HepG2 (cell line): ENCODE measurements around the gene CDHR3.

Experiments used
- CTCF ChIP-seq: sonication (generic); formaldehyde crosslinking; IDR thresholded peaks from 2 replicates; pipeline ENCODE4 v1.5.0; 2020; ENCODE audit warnings: mild to moderate bottlenecking, missing genetic modification reagents, moderate library complexity
- EZH2 ChIP-seq: conservative IDR thresholded peaks from 2 replicates; pipeline ENCODE4 v1.6.1; 2012; ENCODE audit warnings: mild to moderate bottlenecking, low read depth, low read length, moderate library complexity
- FOXM1 ChIP-seq: sonication (generic); formaldehyde crosslinking; IDR thresholded peaks from 2 replicates; pipeline ENCODE4 v1.5.0; 2020; ENCODE audit warnings: missing genetic modification reagents
- HCFC1 ChIP-seq: fragments of 150-350 bp; IDR thresholded peaks from 2 replicates; pipeline ENCODE4 v1.6.1; 2014; ENCODE audit warnings: low read depth, low read length
- MAX ChIP-seq: IDR thresholded peaks from 2 replicates; pipeline ENCODE4 v1.6.1; 2012; ENCODE audit warnings: inconsistent platforms
- MYNN ChIP-seq: sonication (generic); formaldehyde crosslinking; IDR thresholded peaks from 2 replicates; pipeline ENCODE4 v1.4.0; 2020; ENCODE audit warnings: mild to moderate bottlenecking, low read depth, missing genetic modification reagents
- RBM39 ChIP-seq: fragments of 200-400 bp; formaldehyde crosslinking; IDR thresholded peaks from one replicate; pipeline ENCODE4 v1.6.1; 2018; ENCODE audit warnings: antibody characterized with exemption, mild to moderate bottlenecking, low read depth, low read length; ENCODE audit not compliant: poor library complexity, severe bottlenecking
- SP2 ChIP-seq: sonication (generic); formaldehyde crosslinking; IDR thresholded peaks from 2 replicates; pipeline ENCODE4 v1.5.1; 2020; ENCODE audit warnings: mild to moderate bottlenecking, missing genetic modification reagents
- TRAFD1 ChIP-seq: sonication (generic); formaldehyde crosslinking; IDR thresholded peaks from 2 replicates; pipeline ENCODE4 v1.5.1; 2020; ENCODE audit warnings: missing genetic modification reagents, mild to moderate bottlenecking, borderline replicate concordance
- TSC22D2 ChIP-seq: sonication (generic); formaldehyde crosslinking; IDR thresholded peaks from 2 replicates; pipeline ENCODE4 v1.5.1; 2020; ENCODE audit warnings: missing genetic modification reagents, mild to moderate bottlenecking, borderline replicate concordance
- ZNF780A ChIP-seq: sonication (generic); formaldehyde crosslinking; IDR thresholded peaks from 2 replicates; pipeline ENCODE4 v1.8.0; 2022; ENCODE audit warnings: mild to moderate bottlenecking, missing genetic modification reagents, moderate library complexity

GRCh38 chr7:106039486-106040060, 76.5 kb downstream of the CDHR3 start:
- TF ChIP-seq MYNN (CRISPR knock-in tag) (no peak), FOXM1 (no peak), MAX (no peak), EZH2 (no peak), HCFC1 (no peak), TRAFD1 (no peak), CTCF (no peak), ZNF780A (CRISPR knock-in tag) (no peak), RBM39 (no peak), SP2 (no peak), TSC22D2 (CRISPR knock-in tag) (no peak)
